WI38 (cell line): Measurements from ENCODE around the gene UNC5B.

ENCODE experiments used
- H3K4me3 ChIP-seq: 2 replicates; pipeline ENCODE4 v1.5.1; 2011; ENCODE audit warnings: low read depth, mild to moderate bottlenecking, control low read depth, low read length
- TF ChIP-seq, protein P1 (sequence below): IDR thresholded peaks from 2 replicates; pipeline ENCODE4 v1.5.1; 2012; ENCODE audit warnings: low read depth, mild to moderate bottlenecking, control low read depth, low read length

UNC5B gene

DNA sequence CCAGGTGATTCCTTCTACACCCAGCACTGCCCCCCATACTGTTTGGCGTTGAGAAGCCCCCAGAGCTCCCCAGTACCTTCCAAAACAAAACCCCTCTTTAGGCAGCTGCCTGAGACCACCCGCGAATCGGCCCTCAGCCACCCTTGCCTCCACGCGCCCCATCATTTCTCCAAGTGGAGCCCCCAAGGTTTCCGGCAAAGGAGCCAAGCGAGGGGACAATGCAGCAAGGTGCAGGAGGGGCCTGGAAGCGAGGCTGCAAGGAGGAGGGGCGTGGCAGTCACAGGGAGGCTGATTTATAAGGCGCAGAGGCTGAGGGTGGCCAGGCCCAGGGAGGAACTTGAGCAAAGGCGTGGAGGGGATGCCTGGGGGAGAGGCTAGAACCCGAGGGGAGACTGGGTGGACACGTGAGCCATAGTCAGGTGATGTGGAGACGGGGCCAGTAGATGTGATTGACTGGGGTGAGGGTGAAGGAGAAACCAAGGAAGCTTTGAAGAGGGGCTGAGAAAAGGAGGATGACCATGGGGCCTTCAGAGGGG, 122.9 kb downstream of the UNC5B start:
- TF ChIP-seq, protein P1, sequence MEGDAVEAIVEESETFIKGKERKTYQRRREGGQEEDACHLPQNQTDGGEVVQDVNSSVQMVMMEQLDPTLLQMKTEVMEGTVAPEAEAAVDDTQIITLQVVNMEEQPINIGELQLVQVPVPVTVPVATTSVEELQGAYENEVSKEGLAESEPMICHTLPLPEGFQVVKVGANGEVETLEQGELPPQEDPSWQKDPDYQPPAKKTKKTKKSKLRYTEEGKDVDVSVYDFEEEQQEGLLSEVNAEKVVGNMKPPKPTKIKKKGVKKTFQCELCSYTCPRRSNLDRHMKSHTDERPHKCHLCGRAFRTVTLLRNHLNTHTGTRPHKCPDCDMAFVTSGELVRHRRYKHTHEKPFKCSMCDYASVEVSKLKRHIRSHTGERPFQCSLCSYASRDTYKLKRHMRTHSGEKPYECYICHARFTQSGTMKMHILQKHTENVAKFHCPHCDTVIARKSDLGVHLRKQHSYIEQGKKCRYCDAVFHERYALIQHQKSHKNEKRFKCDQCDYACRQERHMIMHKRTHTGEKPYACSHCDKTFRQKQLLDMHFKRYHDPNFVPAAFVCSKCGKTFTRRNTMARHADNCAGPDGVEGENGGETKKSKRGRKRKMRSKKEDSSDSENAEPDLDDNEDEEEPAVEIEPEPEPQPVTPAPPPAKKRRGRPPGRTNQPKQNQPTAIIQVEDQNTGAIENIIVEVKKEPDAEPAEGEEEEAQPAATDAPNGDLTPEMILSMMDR, result no peak

DNA sequence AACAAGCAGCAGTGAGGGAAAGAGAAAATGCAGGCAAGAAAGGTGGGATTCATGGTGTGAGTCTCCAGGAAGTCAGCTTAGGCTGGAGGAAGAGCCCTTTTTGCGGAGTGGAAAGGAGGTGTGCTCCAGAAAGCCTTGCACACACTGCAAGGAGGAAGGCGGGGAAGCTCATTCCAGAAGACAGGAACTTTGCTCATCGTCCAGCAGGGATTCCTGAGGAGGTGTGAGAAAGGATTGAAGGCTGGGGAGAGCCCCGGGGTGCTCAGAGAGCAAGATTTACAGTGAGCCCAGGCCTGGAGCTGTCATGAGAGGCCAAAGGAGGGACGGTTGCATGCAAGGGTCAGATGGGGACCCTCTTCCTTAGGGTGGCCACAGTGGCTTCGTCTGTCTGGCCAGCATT, 124.3 kb downstream of the UNC5B start:
- no peak overlapping the region for H3K4me3 ChIP-seq
- TF ChIP-seq, protein P1, result no peak

More for the DNA sequence above, 122.9 kb downstream of the UNC5B start:
- H3K4me3 ChIP-seq, result no peak overlapping the region

DNA sequence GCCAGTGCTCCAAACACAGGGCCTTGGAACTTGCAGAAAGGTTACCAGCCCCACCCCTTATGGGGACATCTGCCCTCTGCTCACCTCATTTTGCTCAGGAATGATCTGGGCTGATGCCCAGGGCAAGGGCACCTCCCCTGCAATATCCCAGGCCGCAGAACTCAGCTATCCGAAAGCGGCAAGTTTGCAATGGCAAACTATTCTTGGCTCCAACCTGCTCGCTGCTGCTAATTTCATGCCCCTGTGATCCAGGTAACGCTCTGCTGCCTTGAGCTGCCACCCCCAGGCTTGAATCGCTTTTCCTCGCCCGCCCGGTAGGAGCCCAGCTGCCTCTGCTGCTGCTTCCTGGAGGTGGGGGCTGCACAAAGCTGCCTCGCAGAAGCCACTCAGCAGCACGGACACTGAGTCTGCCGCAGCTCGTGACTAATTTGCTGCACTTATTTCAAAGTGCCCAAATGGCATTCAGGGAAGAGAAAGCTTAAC, 124.9 kb downstream of the UNC5B start:
- TF ChIP-seq, protein P1, result no peak
- H3K4me3 ChIP-seq, result no peak overlapping the region

DNA sequence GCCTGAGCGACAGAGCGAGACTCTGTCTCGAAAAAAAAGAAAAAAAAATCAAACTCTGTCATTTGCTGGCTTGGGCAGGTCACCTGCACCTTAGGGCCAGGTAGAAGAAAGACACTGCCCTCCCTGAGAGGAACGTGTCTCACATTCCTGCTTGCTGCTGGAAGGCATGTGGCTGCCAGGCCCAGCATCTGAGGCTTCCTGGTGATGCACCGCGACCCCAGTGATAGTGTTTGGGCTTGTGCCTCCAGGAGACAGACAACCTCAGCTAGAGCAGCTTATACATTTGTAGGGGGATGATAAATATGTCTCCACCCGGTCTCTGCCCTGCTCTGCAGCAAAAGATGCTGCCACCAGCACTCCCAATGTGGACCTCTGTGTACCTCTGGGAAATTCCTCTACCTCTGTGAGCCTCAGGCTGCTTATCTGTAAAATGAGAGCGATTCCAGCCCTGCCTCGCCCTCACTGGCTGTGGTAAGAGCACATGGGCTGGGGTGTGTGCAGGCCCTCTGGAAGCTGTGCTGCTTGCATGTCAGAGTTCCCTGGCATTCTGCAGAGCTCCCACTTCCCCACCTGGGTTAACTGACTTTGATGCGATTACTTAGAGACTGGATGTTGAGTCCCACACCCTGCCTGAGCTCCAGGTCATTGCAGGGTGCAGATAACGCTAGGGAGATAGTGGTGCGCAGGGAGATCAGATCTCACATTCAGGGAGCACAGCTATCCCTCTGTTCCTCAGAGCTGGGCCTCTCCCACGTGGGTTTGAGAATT, 126.5 kb downstream of the UNC5B start:
- TF ChIP-seq, protein P1, result no peak
- H3K4me3 ChIP-seq, result no peak overlapping the region

DNA sequence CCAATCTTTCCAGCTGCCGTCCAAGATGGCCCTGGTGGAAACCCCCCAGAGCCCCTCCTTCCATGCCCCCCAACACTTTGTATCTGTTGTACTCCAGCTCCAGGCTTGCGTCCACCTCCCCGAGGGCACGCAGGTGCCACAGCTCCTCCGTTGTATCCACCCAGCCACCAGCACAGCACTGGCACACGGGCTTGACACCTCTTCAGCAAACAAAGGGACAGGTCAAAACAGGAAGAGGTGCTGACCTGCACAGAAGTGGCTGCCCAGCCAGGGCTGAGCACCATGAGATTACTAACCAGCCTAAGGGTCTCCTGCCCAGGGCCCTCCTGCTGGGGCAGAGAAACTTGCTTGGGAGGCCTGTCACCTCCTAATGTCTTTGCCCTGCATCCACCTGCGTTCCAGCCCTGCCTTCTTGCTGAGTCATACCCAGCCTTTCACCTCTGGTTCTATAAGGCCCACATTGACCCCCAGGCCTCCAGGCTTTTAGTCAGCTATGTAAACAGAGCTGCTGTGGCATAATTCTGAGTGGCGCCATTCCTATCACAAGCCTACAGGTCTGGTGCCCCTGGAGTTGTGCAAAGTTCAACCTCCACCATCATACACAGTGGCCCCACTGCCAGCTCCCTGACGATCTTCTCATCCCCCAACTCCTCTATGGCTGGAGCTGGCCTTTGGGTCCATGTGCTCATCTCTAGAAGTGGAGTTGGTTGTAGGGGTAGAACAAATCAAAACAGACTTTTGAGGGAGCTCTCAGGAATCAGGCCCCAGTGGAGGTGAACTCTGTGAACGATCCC, 127.6 kb downstream of the UNC5B start:
- TF ChIP-seq, protein P1, result no peak
- no peak overlapping the region for H3K4me3 ChIP-seq

GRCh38 chr10:71342573-71343391, 130.4 kb downstream of the UNC5B start:
- TF ChIP-seq, protein P1, result no peak
- no peak overlapping the region for H3K4me3 ChIP-seq
